Activated CD8-positive, alpha-beta memory T cell treated with anti-CD3 and anti-CD28 coated beads for 36 hours (primary cell): ENCODE results near the gene NAV2. TPM values are rescaled to one million over a fixed set of nuclear protein-coding genes. Genes with fewer than 3 reads are reported as not detected.
"Not testable (repeated sequence)": the region's sequence is repeated elsewhere in the genome, so short reads cannot be mapped to it uniquely, and the experiment has no call there.

Source experiments
- CTCF ChIA-PET: fragments of 350-600 bp; sonication (Branson Sonifier 250); formaldehyde crosslinking; loops from one replicate; lab custom pipeline; 2021; ENCODE audit warnings: antibody characterized with exemption; lab: Charles Lee
- POLR2A ChIA-PET: fragments of 350-600 bp; sonication (Branson Sonifier 250); formaldehyde crosslinking; loops from one replicate; lab custom pipeline; 2021; ENCODE audit warnings: antibody characterized with exemption; lab: Charles Lee
- total RNA-seq, 2 experiments: library from RNA; stranded (reverse); gene quantifications; one replicate each; pipeline ENCODE4 v1.2.3, GENCODE V29; 2021

The NAV2 gene
- total RNA-seq, 2 experiments from 2014 or later = 0.23 to 0.25 TPM

DNA sequence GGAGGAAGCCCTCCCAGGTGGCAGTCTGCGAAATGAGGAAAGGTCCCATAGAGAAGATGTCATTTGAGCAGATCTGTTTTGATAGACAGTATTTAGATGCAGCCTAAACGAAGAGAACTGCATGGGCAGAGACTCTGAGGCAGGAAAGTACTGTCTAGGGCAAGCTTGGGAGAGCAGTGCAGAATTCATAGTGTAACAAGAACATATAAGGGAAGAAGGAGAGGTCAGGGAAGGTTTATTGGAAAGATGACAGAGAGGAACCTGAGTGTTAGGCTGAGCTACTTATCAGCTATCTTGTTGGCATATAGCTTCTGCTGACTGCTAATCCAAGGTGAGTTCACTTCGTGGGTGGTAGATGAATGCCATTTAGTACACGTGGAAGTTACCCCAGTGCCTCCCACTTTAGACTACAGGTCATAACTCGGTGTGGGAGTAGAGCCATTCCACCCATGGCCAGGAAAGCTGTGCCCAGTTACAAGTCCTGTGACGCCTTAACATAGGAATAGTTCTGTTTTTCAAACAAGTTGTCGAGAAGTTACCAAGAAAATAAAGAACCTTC is 348.1 kb downstream of the NAV2 start:
- POLR2A ChIA-PET = no interaction called here
- CTCF ChIA-PET = no interaction called here

DNA sequence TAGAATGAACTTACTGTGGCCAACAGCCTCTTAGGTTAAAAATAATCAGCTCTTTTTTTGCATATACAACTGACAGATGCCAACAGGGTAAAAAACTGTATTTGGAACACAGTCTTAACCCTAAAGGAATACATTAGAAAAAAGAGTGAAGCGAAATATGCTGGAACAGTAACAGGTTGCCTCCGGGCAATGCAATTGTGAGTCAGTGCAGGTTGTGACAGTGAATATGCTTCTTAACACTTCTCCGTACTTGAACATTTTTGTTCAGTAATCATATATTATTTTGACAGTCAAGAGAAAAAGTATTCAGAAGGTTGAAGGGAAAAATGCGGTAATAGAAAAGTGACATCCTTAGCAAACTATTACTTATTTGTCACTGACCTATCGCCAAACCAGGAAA is 349.1 kb downstream of the NAV2 start:
- CTCF ChIA-PET = no interaction called here
- POLR2A ChIA-PET = no interaction called here

DNA sequence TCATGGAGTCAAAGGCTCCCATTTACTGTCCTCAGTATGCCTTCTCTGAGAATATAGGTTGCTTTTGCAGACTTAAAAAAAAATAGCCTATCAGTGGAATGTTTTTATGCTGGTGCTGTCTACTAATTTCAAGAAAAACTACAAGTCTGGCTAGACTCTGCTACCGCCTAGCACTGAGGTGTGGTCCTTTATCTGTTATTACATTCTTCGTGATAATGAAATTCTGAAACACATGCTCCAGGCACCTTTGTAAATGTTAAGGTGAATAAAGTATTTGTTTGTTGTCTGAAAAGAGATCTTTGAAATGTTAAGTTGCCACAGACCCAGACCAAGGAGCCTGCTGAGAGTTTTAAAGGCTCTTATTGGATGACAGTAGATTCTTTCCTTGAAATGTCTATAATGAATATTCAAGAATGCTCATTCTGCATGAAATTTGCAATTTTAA is 352.3 kb downstream of the NAV2 start:
- CTCF ChIA-PET = no interaction called here
- POLR2A ChIA-PET = no interaction called here

DNA sequence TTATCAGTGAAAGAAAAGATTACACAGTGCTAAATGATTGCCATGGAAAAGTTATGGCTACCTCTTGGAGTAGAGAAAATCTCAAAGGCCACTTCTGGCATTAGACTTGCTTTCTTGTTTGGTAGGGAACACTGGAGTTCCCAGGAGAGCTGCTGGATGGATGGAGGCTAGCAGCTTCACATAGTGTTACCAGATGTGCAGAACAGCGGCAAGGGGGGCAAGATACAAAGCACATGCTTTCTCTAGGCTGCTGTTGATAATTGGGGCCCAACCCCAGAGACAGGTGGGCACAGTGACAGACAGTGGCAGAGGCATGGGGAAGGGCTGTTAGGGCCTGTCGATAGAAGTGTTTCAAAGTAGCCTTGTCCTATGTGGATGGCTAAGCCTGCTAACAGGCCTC is 352.8 kb downstream of the NAV2 start:
- POLR2A ChIA-PET = no interaction called here
- CTCF ChIA-PET = no interaction called here

DNA sequence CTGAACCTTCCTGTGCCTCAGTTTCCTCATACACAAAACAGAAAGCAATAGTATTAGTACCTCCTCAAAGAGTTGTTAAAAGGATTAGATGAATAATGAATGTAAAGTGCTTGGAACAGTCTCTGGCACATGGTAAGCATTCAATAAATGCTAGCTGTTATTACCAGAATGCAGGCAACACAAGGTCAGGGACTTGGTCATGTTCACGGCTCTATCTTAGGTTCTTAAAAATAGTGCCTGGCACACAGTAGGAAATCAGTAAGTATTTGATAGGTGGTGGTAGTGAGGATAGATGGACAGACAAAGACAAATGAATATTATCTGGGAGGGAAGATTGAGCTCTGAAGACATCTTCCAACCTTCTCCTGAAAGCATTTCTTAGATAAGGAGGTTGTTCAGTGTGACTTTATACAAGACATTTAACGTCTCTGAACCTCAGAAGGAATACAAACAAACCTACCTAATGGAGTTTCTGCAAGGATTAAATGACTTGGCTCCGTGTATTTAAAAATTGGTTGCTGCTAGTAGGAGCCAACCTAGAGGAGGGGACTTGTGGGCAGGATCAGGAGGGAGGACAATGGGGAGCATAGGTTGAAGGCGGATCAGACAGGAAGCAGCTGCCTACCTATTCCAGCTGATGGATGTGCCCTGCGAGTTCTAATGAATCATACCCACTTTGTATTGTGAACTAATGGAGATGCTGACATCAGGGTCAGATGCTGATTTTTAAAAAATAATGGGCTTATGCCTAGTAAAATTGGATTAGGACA is 353.6 kb downstream of the NAV2 start:
- POLR2A ChIA-PET = no interaction called here
- CTCF ChIA-PET = no interaction called here

DNA sequence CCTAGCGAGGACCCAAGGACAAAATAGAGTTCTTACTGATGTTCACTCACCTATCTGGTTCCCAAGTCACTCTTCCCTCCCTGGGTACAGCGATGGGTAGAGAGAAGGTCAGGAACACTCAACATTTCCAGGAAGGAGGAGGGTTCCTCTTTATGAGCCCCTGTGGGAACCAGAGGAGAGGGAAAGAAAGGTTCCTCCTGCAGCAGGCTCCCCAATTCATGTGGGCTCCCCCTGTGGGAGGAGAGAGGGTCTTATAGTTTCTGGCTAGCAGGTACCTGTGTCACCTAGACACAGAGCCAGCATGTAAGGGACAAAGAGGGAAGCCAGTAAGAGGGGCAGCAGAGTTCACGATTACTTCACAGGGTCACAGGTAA is 354.1 kb downstream of the NAV2 start:
- CTCF ChIA-PET = interaction anchor here (0.7 kb wide), 1 partner anchor 262 kb away, joined by 3 read pairs; no protein-coding TSS in a partner anchor
- POLR2A ChIA-PET = no interaction called here

DNA sequence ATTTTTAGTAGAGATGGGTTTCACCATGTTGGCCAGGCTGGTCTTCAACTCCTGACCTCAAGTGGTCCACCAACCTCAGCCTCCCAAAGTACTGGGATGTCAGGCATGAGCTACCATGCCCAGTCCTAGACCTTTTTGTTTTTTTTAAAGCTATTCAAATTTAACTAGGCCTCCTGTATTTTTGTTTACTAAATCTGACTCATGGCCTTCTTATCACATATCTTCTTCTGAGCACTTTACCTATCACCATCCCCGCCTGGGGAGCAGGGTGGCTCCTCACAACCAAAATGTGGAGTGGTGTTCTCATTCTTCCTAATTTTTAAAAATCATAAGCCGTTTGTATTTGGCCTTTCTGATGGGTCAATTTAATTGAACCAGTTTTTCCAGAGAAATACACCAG is 355.0 kb downstream of the NAV2 start:
- ChIA-PET POLR2A (no interaction called here), CTCF (interaction anchor here (0.7 kb wide), 1 partner anchor 262 kb away, joined by 3 read pairs; no protein-coding TSS in a partner anchor)

DNA sequence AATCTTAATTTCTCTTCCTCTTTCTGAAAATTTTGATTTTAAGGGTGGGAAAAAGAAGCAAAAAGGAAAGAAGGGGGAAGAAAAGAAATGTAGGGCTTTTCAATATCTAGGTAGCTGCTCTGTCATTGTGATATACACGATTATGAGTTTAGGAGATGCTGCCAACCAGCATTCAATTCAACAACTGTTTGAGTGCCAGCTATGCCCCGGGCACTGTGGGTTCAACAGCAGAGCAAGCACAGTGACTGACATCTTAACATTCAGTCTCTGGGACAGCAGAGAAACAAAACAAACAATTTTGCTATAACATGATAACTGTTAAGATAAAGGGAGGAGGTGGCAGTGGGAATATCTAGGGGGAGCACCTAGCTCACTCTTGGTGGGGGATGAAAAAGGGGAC is 356.1 kb downstream of the NAV2 start:
- POLR2A ChIA-PET = no interaction called here
- CTCF ChIA-PET = no interaction called here

DNA sequence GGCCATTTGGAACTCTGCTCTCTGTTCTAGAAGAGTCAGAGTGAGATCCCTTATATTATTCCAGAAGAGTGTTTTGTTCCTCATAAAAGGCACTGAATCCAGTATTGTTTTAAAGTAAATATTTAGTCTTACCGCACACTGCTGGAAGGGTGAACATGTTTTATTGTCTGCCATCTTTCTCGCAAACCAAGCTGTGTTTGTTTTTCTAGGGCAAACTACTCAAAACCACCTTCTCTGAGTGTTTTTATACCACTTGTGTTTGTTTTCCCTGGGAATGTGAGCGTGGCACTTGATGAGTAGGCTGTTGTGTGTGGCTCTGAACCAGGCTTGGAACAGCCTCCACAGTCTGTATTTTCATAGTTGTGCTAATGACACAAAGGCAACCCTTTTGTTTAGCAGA is 357.8 kb downstream of the NAV2 start:
- POLR2A ChIA-PET = no interaction called here

DNA sequence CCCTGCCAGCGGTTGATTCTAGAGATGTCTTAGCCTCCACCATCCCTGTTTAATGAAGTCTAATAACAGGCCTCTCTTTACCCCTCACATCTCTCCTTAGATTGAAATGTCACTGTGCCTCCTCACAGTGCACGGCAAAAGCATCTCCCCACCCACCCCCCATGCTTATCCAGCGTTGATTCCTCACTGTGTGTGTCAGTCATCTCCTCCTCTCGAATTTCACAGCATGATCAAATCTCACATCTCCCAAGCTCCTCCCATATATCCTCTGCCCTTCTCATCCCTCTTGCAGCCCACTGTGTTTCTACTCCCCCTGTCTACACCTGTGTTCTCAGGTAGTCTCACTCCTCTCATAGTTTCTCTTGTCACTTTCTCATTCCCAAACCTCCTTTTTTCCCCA is 363.0 kb downstream of the NAV2 start:
- ChIA-PET CTCF (interaction anchor here (1.0 kb wide), 1 partner anchor 13 kb away, joined by 3 read pairs; no protein-coding TSS in a partner anchor), POLR2A (no interaction called here)

More for the DNA sequence above, 357.8 kb downstream of the NAV2 start:
- CTCF ChIA-PET = no interaction called here

DNA sequence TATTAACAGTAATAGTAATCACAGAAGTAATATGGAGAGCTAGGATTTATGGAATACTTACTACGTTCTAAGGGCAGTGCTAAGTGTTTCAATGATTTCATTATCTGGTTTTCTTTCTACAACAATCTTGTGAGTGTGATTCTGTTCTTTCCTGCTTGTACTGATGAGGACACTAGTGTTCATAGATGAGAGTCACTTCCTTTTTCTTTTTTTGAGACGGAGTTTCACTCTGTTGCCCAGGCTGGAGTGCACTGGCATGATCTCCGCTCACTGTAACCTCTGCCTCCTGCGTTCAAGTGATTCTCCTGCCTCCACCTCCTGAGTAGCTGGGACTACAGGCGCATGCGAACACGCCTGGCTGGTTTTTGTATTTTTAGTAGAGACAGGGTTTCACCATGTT is 366.2 kb downstream of the NAV2 start:
- ChIA-PET POLR2A (no interaction called here), CTCF (no interaction called here)

DNA sequence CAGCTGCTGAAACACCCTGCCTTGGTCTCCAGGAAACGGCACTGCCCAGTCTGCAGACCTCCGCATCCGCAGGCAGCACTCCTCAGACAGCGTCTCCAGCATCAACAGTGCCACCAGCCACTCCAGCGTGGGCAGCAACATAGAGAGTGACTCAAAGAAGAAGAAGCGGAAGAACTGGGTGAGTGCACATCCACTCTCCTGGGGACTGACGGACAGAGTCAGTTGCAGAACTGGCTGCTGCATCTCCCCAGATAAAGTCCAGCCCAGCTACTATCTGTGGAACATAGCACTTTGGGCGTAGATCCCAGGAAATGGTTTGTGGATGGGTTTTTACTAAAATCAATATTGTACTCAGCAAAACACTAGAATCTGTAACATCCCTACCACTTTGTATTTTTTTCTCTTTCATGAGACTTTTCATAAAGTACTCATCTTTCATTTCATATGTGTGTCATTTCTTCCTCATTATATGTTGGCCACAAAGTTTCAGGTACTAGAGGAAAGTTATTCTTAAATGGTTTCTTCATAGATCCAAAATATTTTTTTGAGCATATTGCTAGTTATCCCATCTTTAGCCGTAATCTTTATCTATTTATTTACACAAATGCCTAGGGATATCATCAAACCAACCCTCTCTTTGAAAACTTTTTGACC is 367.5 kb downstream of the NAV2 start:
- ChIA-PET POLR2A (no interaction called here), CTCF (no interaction called here)

DNA sequence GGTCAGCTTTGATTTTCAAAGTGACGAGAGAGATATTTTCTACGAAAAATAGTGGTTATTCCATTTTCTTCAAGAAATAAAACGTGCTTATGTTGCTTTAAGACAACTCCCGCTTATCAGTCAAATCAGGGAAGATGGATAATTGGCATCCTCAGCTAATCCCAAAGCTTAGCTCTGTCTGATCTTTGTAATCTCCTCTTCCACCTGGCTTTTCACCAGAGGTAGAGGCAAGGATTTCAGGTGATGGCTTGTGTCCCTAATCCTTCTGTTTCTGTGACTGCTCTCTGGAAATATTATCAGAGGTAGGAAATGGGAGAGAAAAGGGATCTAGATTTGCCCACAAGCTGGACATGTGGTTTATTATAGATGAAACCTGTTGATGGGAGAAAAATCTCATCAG is 368.7 kb downstream of the NAV2 start:
- ChIA-PET POLR2A (no interaction called here), CTCF (no interaction called here)

DNA sequence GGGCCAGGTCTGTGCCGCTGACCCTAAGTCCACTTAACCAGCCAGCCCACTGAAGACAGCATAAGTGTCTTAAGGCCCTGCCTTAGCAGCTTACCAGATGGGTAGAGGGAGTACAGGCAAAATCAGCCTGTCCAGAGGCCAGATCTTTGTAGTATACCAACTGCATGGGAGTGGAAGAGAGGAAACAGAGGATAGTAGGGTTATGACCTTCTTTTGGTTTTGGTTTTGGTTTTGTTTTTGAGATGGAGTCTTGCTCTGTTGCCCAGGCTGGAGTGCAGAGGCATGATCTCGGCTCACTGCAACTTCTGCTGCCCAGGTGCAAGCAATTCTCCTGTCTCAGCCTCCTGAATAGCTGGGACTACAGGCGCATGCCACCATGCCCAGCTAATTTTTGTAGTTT is 371.2 kb downstream of the NAV2 start:
- CTCF ChIA-PET, POLR2A ChIA-PET: not testable (repeated sequence)

DNA sequence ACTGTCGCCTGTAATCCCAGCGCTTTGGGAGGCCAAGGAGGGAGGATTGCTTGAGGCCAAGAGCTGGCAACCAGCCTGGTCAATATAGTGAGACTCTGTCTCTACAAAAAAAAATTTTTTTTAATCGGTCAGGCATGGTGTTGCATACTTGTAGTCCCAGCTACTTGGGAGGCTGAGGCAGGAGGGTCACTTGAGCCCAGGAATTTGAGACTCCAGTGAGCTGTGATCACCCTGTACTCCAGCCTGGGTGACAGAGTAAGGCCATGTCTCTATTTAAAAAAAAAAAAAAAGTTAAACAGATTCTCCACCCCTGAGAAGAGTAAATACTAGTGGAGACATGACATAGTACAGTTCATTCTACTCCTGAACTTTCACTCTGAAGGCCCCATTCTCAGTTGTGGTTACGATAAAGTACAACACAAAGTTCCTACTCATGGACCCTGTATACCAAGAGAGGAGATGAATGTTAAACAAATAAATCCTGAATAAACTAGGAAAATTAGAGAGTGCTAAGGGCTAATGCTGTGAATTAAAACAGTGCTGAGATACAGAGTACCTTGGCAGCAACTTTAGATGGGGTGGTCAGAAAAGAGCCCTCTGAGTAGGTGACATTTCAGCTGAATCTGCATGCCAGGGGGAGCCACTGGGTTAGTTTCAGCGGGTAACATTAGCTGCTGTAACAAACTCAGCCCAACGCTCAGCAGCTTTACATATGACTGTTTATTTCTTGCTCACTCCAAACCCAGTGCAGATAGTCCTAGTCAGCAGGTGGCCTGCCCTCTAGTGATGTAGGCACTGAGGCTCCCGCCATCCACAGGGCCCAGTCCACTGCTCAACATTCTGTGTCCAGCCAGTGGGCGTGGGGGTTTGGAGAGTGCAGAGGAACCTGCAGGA is 372.5 kb downstream of the NAV2 start:
- ChIA-PET POLR2A (no interaction called here), CTCF (no interaction called here)

DNA sequence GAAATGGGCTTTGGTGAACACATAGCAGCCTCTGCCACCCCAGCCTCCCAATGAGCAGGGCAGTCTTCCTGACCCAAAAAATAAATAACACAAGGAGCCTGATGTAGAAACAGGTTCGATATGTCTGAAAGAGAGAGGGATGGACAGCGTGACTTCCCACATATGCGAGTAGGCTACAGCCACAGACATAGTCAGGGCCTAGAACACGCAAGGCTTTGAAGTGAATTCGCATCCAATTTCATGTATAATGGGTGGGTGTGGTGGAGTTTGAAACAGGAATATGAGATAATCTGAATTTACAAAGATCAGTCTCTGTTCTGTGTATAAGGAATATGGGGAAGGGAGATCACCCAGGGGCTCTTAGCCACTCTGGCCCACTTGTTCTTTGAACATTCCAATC is 373.3 kb downstream of the NAV2 start:
- POLR2A ChIA-PET = no interaction called here

DNA sequence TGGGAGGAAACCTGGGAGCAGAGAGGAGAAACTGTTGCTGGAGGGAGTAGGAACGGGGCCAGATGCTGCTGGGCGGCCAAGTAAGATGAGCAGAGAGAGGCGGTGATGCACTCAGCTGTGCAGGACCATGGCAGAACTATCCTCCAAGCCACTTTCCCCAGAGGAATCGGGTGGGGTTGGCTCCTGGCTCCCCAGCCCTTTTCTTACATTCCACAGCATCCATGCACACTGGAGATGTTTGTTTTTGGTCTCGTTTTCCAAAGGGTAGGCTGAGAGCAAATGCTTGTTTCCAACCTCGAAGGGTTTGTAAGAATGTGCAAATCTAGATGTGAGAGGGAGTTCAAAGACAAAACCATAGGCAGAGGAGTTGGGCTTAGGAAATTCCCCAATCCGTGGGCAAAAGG is 374.5 kb downstream of the NAV2 start:
- CTCF ChIA-PET = no interaction called here
- POLR2A ChIA-PET = no interaction called here

More for the DNA sequence above, 373.3 kb downstream of the NAV2 start:
- CTCF ChIA-PET = no interaction called here

DNA sequence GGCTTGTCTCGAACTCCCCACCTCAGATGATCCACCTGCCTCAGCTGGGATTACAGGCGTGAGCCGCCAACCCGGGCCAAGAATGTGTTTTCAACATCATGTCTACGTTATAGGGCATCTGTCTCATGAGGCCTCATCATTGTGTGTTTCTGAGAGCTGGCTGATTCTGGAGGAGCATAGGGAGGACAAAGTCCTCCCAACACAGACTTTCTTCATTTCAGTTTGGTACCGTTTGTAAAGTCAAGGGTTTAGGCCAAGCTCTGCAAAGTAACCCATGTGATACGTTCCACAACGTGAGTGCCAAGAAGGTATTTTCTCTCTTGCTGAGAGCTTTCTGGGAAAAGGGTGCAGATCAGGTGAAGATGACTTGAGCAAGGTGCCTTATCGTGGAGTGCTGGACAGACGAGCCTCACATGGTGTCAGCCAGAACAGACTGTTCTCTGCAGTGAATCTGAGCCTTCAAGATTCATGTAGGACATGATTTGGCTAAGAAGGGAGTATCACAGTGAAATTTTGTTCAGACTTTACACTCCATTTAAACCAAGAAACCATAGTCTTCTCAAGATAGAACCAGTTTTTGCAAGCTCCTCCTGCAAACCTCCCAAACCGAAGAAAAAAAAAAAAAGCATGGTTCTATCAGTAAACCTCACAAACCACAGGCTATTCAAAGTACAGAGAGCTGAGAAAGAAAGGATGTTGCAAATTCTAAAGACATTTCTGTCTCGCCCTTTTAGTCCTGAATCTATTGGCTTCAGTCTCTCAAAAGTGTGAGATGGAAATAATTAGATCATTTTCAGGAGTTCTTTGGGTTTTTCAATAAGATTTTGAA is 376.0 kb downstream of the NAV2 start:
- POLR2A ChIA-PET = no interaction called here
- CTCF ChIA-PET = interaction anchor here (1.1 kb wide), 1 partner anchor 12 kb away, joined by 3 read pairs; no protein-coding TSS in a partner anchor

DNA sequence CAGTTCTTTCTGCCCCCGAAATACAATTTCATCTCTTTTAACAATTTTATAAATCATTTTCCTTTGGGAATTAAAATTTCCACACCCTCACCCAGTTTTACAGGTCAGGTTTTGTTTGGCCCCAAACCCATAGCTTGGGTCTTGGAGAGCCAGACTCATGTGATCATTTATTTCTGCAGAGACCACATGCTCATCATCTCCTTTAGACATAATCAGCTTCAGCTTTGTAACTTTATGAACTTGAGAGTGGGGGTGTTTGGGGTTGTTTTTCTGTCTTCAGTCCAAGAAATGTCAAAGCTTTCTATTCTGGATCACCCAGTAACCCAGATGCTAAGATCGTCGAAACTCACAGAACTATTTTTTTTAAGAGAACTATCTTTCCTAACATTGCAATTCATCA is 376.7 kb downstream of the NAV2 start:
- POLR2A ChIA-PET = no interaction called here
- CTCF ChIA-PET = interaction anchor here (0.9 to 1.1 kb wide), 2 partner anchors 13 to 23 kb away, joined by 3 read pairs; no protein-coding TSS in a partner anchor
